Activated CD8-positive, alpha-beta memory T cell treated with anti-CD3 and anti-CD28 coated beads, Interleukin-2, amount 50 U/mL, for 1 hour (primary cell): ENCODE measurements around the gene PHACTR1.

Source experiments
- DNase-seq: peaks from one replicate; pipeline ENCODE4 v3.0.0-alpha.2; 2020; ENCODE audit errors: extremely low read depth

Gene PHACTR1

GRCh38 chr6:12802440-12802839 lies 85.9 kb downstream of the PHACTR1 start:
- DNase-seq: no peak

- DNase-seq: no peak
Observed at GRCh38 chr6:12803486-12803885, 86.9 kb downstream of the PHACTR1 start.

- DNase-seq: no peak
Observed at GRCh38 chr6:12804952-12805645, 88.5 kb downstream of the PHACTR1 start.

- DNase-seq: no peak
Observed at GRCh38 chr6:12806136-12806535, 89.6 kb downstream of the PHACTR1 start.

DNA sequence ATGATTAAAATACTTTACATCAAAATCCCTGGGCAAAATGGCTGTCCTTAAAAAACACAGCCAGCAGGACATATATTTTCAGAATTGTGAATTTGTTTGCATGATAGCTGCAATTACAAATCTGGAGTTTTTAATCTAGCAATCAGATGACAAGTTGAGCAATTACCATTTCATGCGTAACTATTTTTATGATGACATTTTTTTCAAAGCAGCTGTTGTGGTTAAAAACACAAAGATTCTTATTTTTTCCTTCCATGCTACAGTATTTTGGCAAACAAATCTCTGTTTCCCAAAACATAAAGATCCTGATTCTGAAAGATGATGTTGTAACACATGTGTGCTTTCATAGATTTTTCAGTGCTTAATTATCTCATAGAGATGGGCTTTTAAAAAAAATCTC lies 90.2 kb downstream of the PHACTR1 start:
- no peak for DNase-seq

DNA sequence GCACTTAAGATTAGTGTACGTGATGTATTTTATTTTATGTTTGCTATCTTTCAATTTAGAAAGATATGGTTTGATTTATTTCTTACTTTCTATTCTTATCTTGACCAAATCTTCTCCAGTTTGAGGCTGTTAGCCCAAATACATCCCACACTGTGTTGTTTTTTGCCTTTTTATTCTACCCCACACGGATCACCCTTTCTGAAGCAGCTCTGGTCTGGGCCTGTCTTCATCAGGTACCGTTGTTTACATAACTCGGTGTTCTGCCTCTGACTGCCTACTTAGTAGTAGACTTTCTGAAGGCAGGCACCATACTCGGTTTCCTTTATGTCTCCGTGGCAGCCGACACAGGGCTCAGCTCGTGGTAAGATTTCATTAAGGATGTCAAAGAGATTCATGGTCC lies 95.0 kb downstream of the PHACTR1 start:
- DNase-seq: no peak

- DNase-seq: no peak
Observed at GRCh38 chr6:12813321-12813720, 96.8 kb downstream of the PHACTR1 start.

- no peak for DNase-seq
Observed at GRCh38 chr6:12814015-12814414, 97.4 kb downstream of the PHACTR1 start.

DNA sequence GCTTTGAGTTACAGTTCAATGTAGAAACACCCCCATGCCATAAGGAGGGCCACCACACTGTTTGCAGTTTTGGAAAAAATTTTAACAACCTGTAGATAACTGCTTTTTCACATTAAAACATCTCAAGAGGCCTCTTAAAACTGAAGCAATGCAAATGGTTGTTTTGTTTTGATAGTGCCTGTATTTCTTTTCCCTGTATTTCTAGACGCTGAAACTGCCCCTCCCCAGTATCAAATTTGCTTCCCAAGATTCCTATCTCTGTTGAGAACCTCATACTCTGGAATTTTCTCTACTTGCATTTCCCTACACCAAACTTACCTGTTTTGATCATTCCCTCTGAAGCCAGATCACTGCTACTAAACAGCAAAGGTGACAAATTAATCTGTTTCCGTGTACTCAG lies 98.5 kb downstream of the PHACTR1 start:
- no peak for DNase-seq

DNA sequence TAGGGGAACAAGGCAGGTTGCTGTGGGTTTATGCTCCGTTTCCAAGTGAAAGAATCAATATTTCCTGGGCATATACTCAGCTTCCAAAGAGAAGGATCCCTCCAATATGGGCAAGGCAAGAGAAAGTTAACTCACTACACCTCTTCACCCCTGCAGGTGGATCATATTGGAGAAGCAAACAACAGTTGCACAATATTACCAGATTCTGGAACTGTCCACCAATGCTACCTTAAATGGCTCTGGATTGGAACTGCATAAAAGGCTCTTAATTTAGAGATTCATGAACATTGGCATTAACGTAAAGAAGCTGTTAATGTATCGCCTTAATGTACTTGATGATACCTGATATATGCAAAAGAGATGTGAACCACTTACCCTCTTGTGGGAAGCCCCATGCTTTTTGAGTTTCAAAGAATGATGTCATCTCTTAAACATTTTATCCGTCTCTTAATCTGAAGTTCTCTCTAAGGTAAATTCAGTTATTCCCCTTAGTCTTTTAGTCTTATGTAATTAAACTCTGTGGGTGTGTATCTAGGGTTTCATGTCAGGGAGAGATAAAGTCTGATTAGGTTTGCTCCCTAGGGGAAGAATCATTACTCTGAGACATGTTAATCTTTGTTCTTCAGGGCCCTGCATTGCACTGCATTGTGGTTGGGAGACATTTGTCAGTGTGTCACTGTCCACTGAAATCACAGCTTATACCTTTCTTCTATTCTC lies 99.5 kb downstream of the PHACTR1 start:
- no peak for DNase-seq

- DNase-seq: no peak
Observed at GRCh38 chr6:12818324-12818723, 101.8 kb downstream of the PHACTR1 start.

DNA sequence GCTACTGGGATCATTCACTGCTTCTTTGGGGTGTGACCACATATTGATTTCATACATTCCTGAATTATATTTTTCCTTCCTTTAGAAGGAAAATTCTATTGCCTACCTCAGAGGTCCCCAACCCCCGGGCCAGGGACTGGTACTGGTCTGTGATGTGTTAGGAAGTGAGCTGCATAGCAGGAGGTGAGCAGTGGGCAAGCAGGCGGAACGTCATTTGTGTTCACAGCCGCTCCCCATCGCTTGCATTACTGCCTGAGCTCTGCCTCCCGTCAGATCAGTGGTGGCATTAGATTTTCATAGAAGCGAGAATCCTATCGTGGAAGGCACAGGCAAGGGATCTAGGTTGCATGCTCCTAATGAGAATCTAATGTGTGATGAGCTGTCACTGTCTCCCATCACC lies 107.3 kb downstream of the PHACTR1 start:
- DNase-seq: no peak

- DNase-seq: no peak
Observed at GRCh38 chr6:12826584-12826983, 110.0 kb downstream of the PHACTR1 start.

GRCh38 chr6:12827921-12828320 lies 111.4 kb downstream of the PHACTR1 start:
- DNase-seq: no peak

DNA sequence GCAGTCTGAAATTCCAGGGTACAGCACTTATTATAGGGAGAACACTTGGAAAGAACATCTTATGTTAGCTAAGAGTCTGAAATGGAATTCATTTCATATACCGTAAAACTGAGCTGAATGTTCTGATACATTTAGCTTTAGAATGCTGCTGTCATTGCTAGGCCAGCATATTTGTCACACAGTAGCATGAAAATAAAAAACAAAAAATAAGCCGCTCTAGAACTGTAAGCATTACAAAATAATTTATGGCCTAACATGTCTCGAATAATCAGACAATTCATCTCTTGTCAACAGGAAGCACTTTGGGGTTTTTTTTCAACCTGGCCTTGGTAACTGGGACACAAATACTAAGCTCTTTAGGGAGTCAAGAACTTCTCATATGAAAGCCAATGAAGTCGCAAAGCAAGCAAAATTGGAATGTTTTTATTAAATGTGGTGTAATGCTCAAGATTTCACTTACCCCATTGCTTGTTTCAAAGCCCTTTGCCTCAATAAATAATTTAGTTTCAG lies 115.7 kb downstream of the PHACTR1 start:
- DNase-seq: no peak

DNA sequence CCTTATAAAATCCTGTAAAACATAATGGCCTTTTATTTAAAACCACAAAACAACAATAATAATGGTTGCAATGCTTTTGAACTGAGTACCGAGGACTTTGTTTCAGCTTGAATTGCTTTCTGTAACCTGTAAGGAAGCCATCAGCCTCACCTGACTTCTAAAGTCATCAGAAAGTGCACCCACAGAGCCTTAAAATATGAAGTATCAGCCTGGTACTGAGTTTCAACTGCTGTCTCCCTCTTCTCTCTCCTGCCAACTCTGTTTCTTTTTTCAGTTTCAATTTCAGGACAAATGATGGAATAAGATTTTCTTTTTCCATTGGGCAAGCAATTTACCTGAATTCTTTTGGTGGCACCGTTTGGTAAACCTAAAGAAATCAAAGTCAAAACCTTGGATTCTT lies 119.4 kb downstream of the PHACTR1 start:
- no peak for DNase-seq

DNA sequence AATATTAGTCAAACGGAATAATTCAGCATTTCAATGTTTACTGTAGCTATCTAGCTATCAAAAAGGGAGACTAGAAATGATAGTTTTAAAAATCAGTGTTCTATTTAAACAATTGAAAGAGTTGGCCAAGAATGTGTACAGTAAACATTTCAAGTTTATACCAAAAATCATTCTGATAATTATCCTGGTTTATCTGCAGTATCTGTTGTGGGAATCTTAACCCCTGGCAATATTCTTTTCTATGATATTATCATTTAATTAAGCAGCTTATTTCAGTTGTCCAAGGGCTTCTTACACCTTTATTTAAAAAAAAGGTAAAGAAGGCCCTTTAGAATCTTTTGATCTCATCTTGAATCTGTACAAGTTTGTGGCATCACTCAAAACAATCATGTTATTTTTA lies 125.1 kb downstream of the PHACTR1 start:
- DNase-seq: no peak

DNA sequence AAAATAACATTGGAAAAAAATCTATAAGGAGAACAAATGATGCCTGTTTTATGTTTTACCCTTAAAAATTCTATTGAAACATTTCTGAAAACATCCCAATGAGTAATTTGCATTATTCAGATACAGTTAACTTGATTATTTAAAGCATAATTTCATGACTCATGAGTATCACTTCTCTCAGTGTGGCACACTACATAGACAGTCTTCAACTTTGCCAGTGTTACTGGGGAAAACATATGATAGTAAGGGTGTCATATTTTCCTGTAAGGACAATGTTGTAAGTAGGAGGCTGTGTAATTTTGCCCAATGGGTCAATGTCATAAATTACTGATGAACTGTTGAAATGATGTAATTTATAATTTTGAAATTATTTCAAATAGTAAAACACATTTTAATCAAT lies 125.5 kb downstream of the PHACTR1 start:
- DNase-seq: no peak

GRCh38 chr6:12842658-12843057 lies 126.1 kb downstream of the PHACTR1 start:
- no peak for DNase-seq

DNA sequence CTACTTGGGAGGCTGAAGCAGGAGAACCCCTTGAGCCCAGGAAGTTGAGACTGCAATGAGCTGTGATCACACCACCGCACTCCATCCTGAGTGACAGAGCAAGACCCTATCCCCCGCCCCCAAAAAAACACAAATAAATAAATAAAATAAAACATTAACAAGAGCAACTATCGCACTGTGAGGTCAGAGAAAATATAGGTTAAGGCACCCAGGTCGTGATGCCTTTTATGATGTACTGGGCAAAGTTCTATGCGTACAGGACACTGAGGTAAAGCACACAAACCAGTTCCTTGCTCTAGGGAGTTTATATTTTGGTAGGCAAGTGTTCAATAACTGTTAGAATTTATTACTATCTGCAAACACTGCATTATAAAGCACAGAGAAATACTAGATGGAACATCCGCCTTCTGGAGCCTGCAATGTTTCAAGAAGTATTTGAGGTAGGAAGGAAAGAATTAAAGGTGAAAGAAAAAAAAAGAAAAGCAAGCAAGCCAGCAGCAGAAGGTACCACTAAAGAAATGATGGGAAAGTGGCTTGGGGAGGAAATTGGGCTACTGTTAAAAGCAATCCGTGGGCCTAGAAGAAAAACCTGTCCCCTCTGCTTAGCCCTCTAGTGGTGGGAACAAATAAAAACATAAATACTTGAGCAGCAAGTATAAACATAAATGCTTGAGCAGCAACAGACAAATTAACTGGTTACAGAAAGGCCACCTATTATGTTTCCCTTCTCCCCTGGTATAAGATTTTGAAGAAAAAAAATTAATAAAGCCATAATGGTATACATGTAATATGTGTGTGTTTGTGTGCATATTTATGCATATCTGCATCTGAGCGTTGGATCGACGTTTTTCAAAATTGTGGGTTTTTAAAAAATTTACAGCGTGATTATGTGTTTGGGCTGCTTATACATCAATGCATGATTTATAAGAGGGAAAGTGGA lies 128.0 kb downstream of the PHACTR1 start:
- DNase-seq: no peak

DNA sequence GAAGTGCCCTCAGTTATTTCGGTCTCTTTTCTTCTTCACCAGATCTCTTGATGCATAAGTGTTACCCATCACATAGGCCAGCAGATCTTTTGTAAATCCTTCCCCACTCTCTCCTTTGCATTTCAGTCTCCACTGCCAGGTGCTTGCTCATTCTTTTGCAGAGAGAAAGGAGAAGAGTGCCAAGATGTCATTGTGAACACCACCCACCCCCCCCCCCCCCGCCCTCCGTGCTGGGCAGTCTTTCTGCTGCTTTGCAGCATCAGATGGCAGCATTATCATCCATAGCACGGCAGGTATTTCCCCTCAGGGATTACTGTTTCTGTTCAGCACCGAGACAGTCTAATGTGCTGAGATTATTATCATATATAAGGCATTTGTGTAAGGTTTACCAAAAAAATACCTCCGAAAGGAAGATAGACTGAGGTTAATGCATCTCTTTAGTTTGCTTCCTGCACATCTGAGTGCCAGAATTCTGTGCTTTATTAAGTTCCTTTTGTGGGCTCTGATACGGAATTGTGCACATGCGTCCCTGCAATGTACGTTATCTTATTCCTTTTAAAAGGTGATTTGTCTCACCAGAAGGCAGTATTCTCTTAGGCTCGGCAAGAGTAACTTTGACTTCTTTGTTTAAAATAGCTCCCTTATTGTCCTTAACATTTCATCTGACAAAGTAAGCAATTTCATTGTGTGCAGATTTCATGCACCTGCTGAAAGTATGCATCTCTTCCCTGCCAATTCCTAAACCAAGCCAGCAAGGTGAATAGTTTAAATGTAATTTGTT lies 128.8 kb downstream of the PHACTR1 start:
- DNase-seq: no peak
